Brain microvascular endothelial cell (primary cell): ENCODE data around the gene EDEM3.

ENCODE experiments used
- DNase-seq: peaks from one replicate; pipeline ENCODE4 v3.0.0-alpha.2; 2020
- H3K27ac ChIP-seq: fragments of 250-450 bp; sonication (Bioruptor Pico); 2 replicates; pipeline ENCODE4 v1.5.1; 2020; ENCODE audit warnings: mild to moderate bottlenecking, moderate library complexity
- H3K27me3 ChIP-seq: fragments of 250-450 bp; sonication (Bioruptor Pico); replicated peaks from 2 replicates; pipeline ENCODE4 v1.5.1; 2020; ENCODE audit warnings: mild to moderate bottlenecking
- H3K36me3 ChIP-seq: fragments of 250-450 bp; sonication (Bioruptor Pico); replicated peaks from 2 replicates; pipeline ENCODE4 v1.5.1; 2020; ENCODE audit warnings: mild to moderate bottlenecking
- H3K4me3 ChIP-seq: 2 replicates; pipeline ENCODE4 v1.5.1; 2011; ENCODE audit warnings: low read depth, mild to moderate bottlenecking, control low read depth, low read length, moderate library complexity
- CTCF ChIP-seq: IDR thresholded peaks from 2 replicates; pipeline ENCODE4 v1.5.1; 2011; ENCODE audit warnings: low read depth, mild to moderate bottlenecking, moderate library complexity, low read length, control low read depth, inconsistent platforms; ENCODE audit errors: missing control alignments
- in situ Hi-C: cut with HindIII; loops from 2 replicates; pipeline ENCODE4 v1.10.0; 2017; ENCODE audit warnings: low sequenced_read_pairs, low pct_ligation_motif_present

Gene EDEM3

GRCh38 chr1:184773762-184774320 is 19.2 kb upstream of the EDEM3 start:
- Histone ChIP-seq H3K27me3 (no peaks in the 10 kb centered on the region), H3K27ac (no peak overlapping the region), H3K4me3 (no peak overlapping the region), H3K36me3 (no peaks in the 10 kb centered on the region)
- TF ChIP-seq CTCF = no peak
- no peak for DNase-seq
- in situ Hi-C loops = no loop called here

- H3K27me3 ChIP-seq = no peaks in the 10 kb centered on the region
- no peak for TF ChIP-seq CTCF
- H3K36me3 ChIP-seq = no peaks in the 10 kb centered on the region
- no peak overlapping the region for H3K4me3 ChIP-seq
- no peak for DNase-seq
- no peak overlapping the region for H3K27ac ChIP-seq
- in situ Hi-C loops = no loop called here
These were observed 16.6 kb upstream of the EDEM3 start for GRCh38 chr1:184771190-184771691.

GRCh38 chr1:184770181-184770979 is 15.7 kb upstream of the EDEM3 start:
- in situ Hi-C loops = no loop called here
- DNase-seq = no peak
- H3K4me3 ChIP-seq = no peak overlapping the region
- TF ChIP-seq CTCF = no peak
- no peaks in the 10 kb centered on the region for H3K27me3 ChIP-seq
- H3K27ac ChIP-seq = no peak overlapping the region
- H3K36me3 ChIP-seq = no peaks in the 10 kb centered on the region

DNA sequence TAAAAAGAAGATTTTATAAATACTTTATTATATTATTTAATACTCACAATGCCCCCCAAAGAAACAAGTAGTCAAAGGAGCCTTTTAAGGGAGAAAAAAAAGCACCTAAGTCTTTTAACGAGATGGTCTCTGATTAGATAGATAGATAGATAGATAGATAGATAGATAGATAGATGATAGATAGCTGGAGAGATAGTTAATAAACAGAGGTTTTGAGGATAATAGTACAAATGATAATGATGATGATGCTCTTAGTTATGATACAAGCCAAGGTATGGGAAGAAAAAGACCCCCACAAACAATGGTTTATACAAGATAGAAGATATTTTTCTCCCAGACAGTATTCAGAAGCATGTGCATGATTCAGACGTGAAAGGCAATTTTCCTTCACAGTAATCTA is 14.6 kb upstream of the EDEM3 start:
- Histone ChIP-seq H3K27me3 (no peaks in the 10 kb centered on the region), H3K27ac (no peak overlapping the region), H3K36me3 (no peaks in the 10 kb centered on the region), H3K4me3 (no peak overlapping the region)
- in situ Hi-C loops = no loop called here
- no peak for TF ChIP-seq CTCF
- no peak for DNase-seq

DNA sequence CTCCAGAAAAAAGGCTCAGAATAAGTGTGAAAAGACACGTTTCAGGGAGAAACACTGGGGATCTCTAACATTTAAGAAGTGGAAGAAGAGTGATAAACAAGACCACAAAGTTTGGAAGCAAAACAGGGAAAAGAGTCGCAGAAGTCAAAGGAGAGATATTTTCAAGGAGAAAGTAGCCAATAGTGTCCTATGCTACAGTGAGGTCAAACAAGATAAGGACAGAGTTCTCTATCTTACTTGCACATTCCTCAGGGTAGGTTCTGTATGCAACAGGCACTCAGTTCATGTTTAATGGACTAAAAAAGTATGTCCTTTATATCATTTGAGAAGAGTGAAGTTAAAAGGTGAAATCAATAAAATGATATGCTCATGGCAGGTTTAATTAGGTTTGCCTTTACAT is 13.8 kb upstream of the EDEM3 start:
- Histone ChIP-seq H3K27me3 (no peaks in the 10 kb centered on the region), H3K36me3 (no peaks in the 10 kb centered on the region), H3K27ac (no peak overlapping the region), H3K4me3 (no peak overlapping the region)
- no peak for DNase-seq
- no peak for TF ChIP-seq CTCF
- in situ Hi-C loops = no loop called here
